ENCODE measurements around the gene KLHL2.

The KLHL2 gene

DNA sequence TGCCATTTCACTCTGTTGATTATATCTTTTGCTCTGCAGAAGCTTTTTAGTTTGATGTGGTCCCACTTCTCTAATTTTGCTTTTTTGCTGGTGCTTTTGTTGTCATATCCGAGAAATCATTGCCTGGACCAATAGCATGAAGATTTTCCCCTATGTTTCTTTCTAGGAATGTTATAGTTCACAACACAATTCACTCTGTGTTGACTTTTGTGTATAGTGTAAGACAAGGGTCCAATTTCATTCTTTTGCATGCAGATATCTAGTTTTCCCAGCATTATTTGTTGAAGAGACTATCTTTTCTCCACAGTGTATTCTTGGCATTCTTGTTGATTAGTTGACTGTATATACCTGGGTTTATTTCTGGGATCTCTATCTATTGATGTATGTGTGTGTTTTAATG, 163.2 kb downstream of the KLHL2 start:
- no peak for DNase-seq (ENCODE audit: low read depth)
